Measurements from ENCODE around the gene FGFBP1.
"Not testable (repeated sequence)": the region's sequence is repeated elsewhere in the genome, so short reads cannot be mapped to it uniquely, and the experiment has no call there.

The FGFBP1 gene

GRCh38 chr4:15931451-15932210 lies 6.9 kb downstream of the FGFBP1 start:
- H3K36me3 Mint-ChIP-seq = no peaks in the 10 kb centered on the region
- no peak for DNase-seq (ENCODE audit: low spot score in 2 of 2)
- H3K27me3 Mint-ChIP-seq = peaks cover 5% of the 10 kb centered on the region
- H3K4me3 Mint-ChIP-seq = no peak overlapping the region
- H3K9me3 Mint-ChIP-seq = no peaks in the 10 kb centered on the region
- H3K27ac Mint-ChIP-seq = peak overlapping the region; percentile 14
- ATAC-seq (ENCODE audit: low read depth) = no peak
- peaks cover 5% of the 10 kb centered on the region for H3K4me1 Mint-ChIP-seq

GRCh38 chr4:15930314-15930713 lies 8.2 kb downstream of the FGFBP1 start:
- Mint-ChIP-seq H3K27me3 (peaks cover 5% of the 10 kb centered on the region), H3K36me3 (no peaks in the 10 kb centered on the region), H3K4me1 (peaks cover 5% of the 10 kb centered on the region), H3K4me3 (no peak overlapping the region), H3K27ac (no peak overlapping the region), H3K9me3 (no peaks in the 10 kb centered on the region)
- no peak for DNase-seq (ENCODE audit: low spot score in 2 of 2)
- ATAC-seq (ENCODE audit: low read depth) = peak; percentile 21

- Mint-ChIP-seq H3K36me3 (no peaks in the 10 kb centered on the region), H3K9me3 (no peaks in the 10 kb centered on the region), H3K27me3 (peaks cover 2% of the 10 kb centered on the region), H3K4me3 (no peak overlapping the region), H3K4me1 (peaks cover 5% of the 10 kb centered on the region), H3K27ac (no peak overlapping the region)
- ATAC-seq (ENCODE audit: low read depth) (no peak), DNase-seq (ENCODE audit: low spot score in 2 of 2) (no peak)
Measured at GRCh38 chr4:15929540-15929939, 9.0 kb downstream of the FGFBP1 start.

- Mint-ChIP-seq H3K4me1 (peaks cover 5% of the 10 kb centered on the region), H3K27ac (no peak overlapping the region), H3K4me3 (no peak overlapping the region), H3K27me3 (no peaks in the 10 kb centered on the region), H3K36me3 (no peaks in the 10 kb centered on the region), H3K9me3 (no peaks in the 10 kb centered on the region)
- DNase-seq (ENCODE audit: low spot score in 2 of 2) (no peak), ATAC-seq (ENCODE audit: low read depth) (no peak)
Measured at GRCh38 chr4:15928883-15929282, 9.7 kb downstream of the FGFBP1 start.

GRCh38 chr4:15926486-15926885 lies 12.1 kb downstream of the FGFBP1 start:
- H3K36me3 Mint-ChIP-seq = no peaks in the 10 kb centered on the region
- ATAC-seq (ENCODE audit: low read depth) (no peak), DNase-seq (ENCODE audit: low spot score in 2 of 2) (no peak)
- H3K4me3 Mint-ChIP-seq = no peak overlapping the region
- H3K4me1 Mint-ChIP-seq = peaks cover 3% of the 10 kb centered on the region
- no peaks in the 10 kb centered on the region for H3K27me3 Mint-ChIP-seq
- no peaks in the 10 kb centered on the region for H3K9me3 Mint-ChIP-seq
- H3K27ac Mint-ChIP-seq = no peak overlapping the region

GRCh38 chr4:15925830-15926229 lies 12.7 kb downstream of the FGFBP1 start:
- ATAC-seq (ENCODE audit: low read depth) (no peak), DNase-seq (ENCODE audit: low spot score in 2 of 2) (no peak)
- H3K9me3 Mint-ChIP-seq = no peaks in the 10 kb centered on the region
- no peak overlapping the region for H3K27ac Mint-ChIP-seq
- no peak overlapping the region for H3K4me3 Mint-ChIP-seq
- H3K27me3 Mint-ChIP-seq = no peaks in the 10 kb centered on the region
- no peaks in the 10 kb centered on the region for H3K36me3 Mint-ChIP-seq
- peaks cover 3% of the 10 kb centered on the region for H3K4me1 Mint-ChIP-seq

GRCh38 chr4:15921592-15921932 lies 17.0 kb downstream of the FGFBP1 start:
- ATAC-seq (ENCODE audit: low read depth) (no peak), DNase-seq (ENCODE audit: low spot score in 2 of 2) (no peak)
- Mint-ChIP-seq H3K4me3 (no peak overlapping the region), H3K9me3 (no peaks in the 10 kb centered on the region), H3K27me3 (peaks cover 5% of the 10 kb centered on the region), H3K27ac (no peak overlapping the region), H3K4me1 (no peaks in the 10 kb centered on the region), H3K36me3 (no peaks in the 10 kb centered on the region)

- H3K4me3 Mint-ChIP-seq = no peak overlapping the region
- H3K27ac Mint-ChIP-seq = no peak overlapping the region
- peaks cover 1% of the 10 kb centered on the region for H3K9me3 Mint-ChIP-seq
- no peak for ATAC-seq (ENCODE audit: low read depth)
- peaks cover 5% of the 10 kb centered on the region for H3K27me3 Mint-ChIP-seq
- no peaks in the 10 kb centered on the region for H3K4me1 Mint-ChIP-seq
- no peak for DNase-seq (ENCODE audit: low spot score in 2 of 2)
- H3K36me3 Mint-ChIP-seq = no peaks in the 10 kb centered on the region
Measured at GRCh38 chr4:15920723-15921591, 17.6 kb downstream of the FGFBP1 start.

- H3K4me3 Mint-ChIP-seq = no peak overlapping the region
- no peaks in the 10 kb centered on the region for H3K36me3 Mint-ChIP-seq
- no peak for DNase-seq (ENCODE audit: low spot score in 2 of 2)
- ATAC-seq (ENCODE audit: low read depth) = no peak
- peaks cover 4% of the 10 kb centered on the region for H3K9me3 Mint-ChIP-seq
- no peak overlapping the region for H3K27ac Mint-ChIP-seq
- H3K27me3 Mint-ChIP-seq = peaks cover 8% of the 10 kb centered on the region
- no peaks in the 10 kb centered on the region for H3K4me1 Mint-ChIP-seq
Measured at GRCh38 chr4:15918484-15919129, 19.9 kb downstream of the FGFBP1 start.

GRCh38 chr4:15917297-15917696 lies 21.2 kb downstream of the FGFBP1 start:
- ATAC-seq (ENCODE audit: low read depth) (no peak), DNase-seq (ENCODE audit: low spot score in 2 of 2) (no peak)
- no peak overlapping the region for H3K27ac Mint-ChIP-seq
- H3K4me3 Mint-ChIP-seq = no peak overlapping the region
- H3K36me3 Mint-ChIP-seq = no peaks in the 10 kb centered on the region
- peaks cover 4% of the 10 kb centered on the region for H3K9me3 Mint-ChIP-seq
- H3K4me1 Mint-ChIP-seq = no peaks in the 10 kb centered on the region
- peaks cover 8% of the 10 kb centered on the region for H3K27me3 Mint-ChIP-seq

GRCh38 chr4:15916358-15916757 lies 22.2 kb downstream of the FGFBP1 start:
- H3K27ac Mint-ChIP-seq; H3K4me3 Mint-ChIP-seq; H3K9me3 Mint-ChIP-seq; ATAC-seq (ENCODE audit: low read depth); DNase-seq (ENCODE audit: low spot score in 2 of 2); H3K36me3 Mint-ChIP-seq; H3K4me1 Mint-ChIP-seq: not testable (repeated sequence)
- peaks cover 10% of the 10 kb centered on the region for H3K27me3 Mint-ChIP-seq

GRCh38 chr4:15914736-15915135 lies 23.8 kb downstream of the FGFBP1 start:
- no peak for ATAC-seq (ENCODE audit: low read depth)
- DNase-seq (ENCODE audit: low spot score in 2 of 2) = no peak
- Mint-ChIP-seq H3K36me3 (no peaks in the 10 kb centered on the region), H3K4me1 (no peaks in the 10 kb centered on the region), H3K9me3 (peaks cover 4% of the 10 kb centered on the region), H3K27me3 (peaks cover 10% of the 10 kb centered on the region), H3K27ac (no peak overlapping the region), H3K4me3 (no peak overlapping the region)

GRCh38 chr4:15914291-15914690 lies 24.2 kb downstream of the FGFBP1 start:
- no peak for DNase-seq (ENCODE audit: low spot score in 2 of 2)

GRCh38 chr4:15913631-15913970 lies 24.9 kb downstream of the FGFBP1 start:
- H3K4me1 Mint-ChIP-seq = no peaks in the 10 kb centered on the region
- peaks cover 9% of the 10 kb centered on the region for H3K27me3 Mint-ChIP-seq
- H3K27ac Mint-ChIP-seq = no peak overlapping the region
- H3K9me3 Mint-ChIP-seq = peaks cover 4% of the 10 kb centered on the region
- no peak for DNase-seq (ENCODE audit: low spot score in 2 of 2)
- no peak overlapping the region for H3K4me3 Mint-ChIP-seq
- no peaks in the 10 kb centered on the region for H3K36me3 Mint-ChIP-seq
- no peak for ATAC-seq (ENCODE audit: low read depth)

More at GRCh38 chr4:15914291-15914690, 24.2 kb downstream of the FGFBP1 start:
- Mint-ChIP-seq H3K9me3 (peaks cover 4% of the 10 kb centered on the region), H3K27me3 (peaks cover 10% of the 10 kb centered on the region), H3K27ac (no peak overlapping the region), H3K4me1 (no peaks in the 10 kb centered on the region), H3K4me3 (no peak overlapping the region), H3K36me3 (no peaks in the 10 kb centered on the region)
- ATAC-seq (ENCODE audit: low read depth) = no peak
